NCI-H524 treated with DMSO at 0.1 percent for 48 hours (cell line): ENCODE results near the gene GNL3L.
"Not testable (repeated sequence)": the region's sequence is repeated elsewhere in the genome, so short reads cannot be mapped to it uniquely, and the experiment has no call there.

ENCODE experiments used
- DNase-seq: peaks from one replicate; lab custom pipeline; 2025; lab: John Stamatoyannopoulos, UW

The GNL3L gene

GRCh38 chrX:54561622-54562021, 31.6 kb downstream of the GNL3L start:
- DNase-seq: no peak

GRCh38 chrX:54564936-54565335, 34.9 kb downstream of the GNL3L start:
- no peak for DNase-seq

GRCh38 chrX:54570332-54570731, 40.3 kb downstream of the GNL3L start:
- DNase-seq: no peak

- DNase-seq: not testable (repeated sequence)
These were observed 42.6 kb downstream of the GNL3L start for GRCh38 chrX:54572641-54573040.

GRCh38 chrX:54597728-54598127, 67.7 kb downstream of the GNL3L start:
- no peak for DNase-seq

GRCh38 chrX:54602563-54602962, 72.5 kb downstream of the GNL3L start:
- DNase-seq: no peak
